ENCODE results near the gene CNIH3.

CNIH3 gene

GRCh38 chr1:224770336-224770693 lies 154.2 kb downstream of the CNIH3 start:
- peak; percentile 50 for DNase-seq (ENCODE audit: low read depth, low spot score)
- in situ Hi-C loops (cut with HindIII; ENCODE audit: low sequenced_read_pairs): no loop called here
- no peak for TF ChIP-seq CTCF (IDR thresholded peaks at IDR 0.05; ENCODE audit: low read depth, low read length)
- no peak overlapping the region for H3K4me3 ChIP-seq (ENCODE audit: low read depth, low read length)

DNA sequence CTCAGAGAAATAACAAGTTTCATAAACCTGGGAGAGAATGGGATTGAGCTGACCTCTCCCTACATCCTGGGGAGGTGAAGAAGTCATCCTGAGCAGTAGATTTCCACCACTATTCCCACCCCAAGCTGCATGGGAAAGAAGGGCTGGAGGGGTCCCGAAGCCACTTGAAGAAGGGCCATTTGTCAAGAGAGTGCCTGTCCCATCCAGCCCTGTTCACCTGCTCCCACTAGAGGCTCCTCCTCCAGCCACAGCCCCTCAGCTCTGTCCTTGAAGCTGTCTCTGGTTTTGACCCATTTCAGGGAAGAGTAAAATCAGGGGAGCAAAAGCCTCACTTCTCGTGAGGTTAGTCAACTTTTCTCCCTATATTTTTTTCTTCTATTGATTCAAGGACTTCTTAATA lies 157.5 kb downstream of the CNIH3 start:
- no peak overlapping the region for H3K4me3 ChIP-seq (ENCODE audit: low read depth, low read length)
- TF ChIP-seq CTCF (IDR thresholded peaks at IDR 0.05; ENCODE audit: low read depth, low read length): no peak
- in situ Hi-C loops (cut with HindIII; ENCODE audit: low sequenced_read_pairs): no loop called here
- no peak for DNase-seq (ENCODE audit: low read depth, low spot score)

DNA sequence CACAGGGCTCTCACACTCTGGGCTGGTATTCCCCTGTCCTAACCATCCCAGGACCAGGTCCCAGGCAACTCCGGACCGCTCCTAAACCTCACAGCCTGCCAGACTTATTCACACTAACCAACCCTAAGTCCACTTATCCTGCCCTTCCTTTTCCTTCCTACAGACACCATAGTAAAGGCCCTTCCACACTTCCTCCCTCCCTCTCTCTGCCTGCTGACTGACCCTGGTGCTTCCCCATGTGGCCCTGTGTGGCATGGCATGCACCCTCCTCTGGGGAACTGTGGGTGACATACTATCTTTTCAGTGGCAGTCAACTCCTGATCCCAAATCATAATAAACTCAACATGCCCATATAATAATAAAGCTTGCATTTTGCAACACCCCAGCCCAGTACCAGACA lies 158.3 kb downstream of the CNIH3 start:
- no peak for TF ChIP-seq CTCF (IDR thresholded peaks at IDR 0.05; ENCODE audit: low read depth, low read length)
- no peak for DNase-seq (ENCODE audit: low read depth, low spot score)
- in situ Hi-C loops (cut with HindIII; ENCODE audit: low sequenced_read_pairs): no loop called here
- H3K4me3 ChIP-seq (ENCODE audit: low read depth, low read length): no peak overlapping the region

GRCh38 chr1:224777180-224777579 lies 161.1 kb downstream of the CNIH3 start:
- TF ChIP-seq CTCF (IDR thresholded peaks at IDR 0.05; ENCODE audit: low read depth, low read length): no peak
- H3K4me3 ChIP-seq (ENCODE audit: low read depth, low read length): no peak overlapping the region
- in situ Hi-C loops (cut with HindIII; ENCODE audit: low sequenced_read_pairs): no loop called here
- no peak for DNase-seq (ENCODE audit: low read depth, low spot score)

DNA sequence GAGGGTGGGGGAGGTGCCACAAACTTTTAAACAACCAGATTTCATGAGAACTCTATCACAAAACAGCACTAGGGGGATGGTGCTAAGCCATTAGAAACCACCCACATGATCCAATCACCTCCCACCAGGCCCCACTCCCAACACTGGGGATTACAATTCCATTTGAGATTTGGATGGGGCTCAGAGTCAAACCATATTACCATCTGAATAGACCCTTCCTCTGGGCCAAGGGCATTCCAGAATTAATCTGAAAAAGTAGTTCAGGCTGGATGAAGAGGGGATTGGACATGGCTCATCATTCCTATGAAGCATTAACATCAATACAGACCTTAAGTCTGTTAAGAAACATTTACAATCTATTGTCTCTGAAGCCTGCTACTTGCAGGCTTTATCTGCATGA lies 163.4 kb downstream of the CNIH3 start:
- in situ Hi-C loops (cut with HindIII; ENCODE audit: low sequenced_read_pairs): no loop called here
- no peak for DNase-seq (ENCODE audit: low read depth, low spot score)
- H3K4me3 ChIP-seq (ENCODE audit: low read depth, low read length): no peak overlapping the region
- TF ChIP-seq CTCF (IDR thresholded peaks at IDR 0.05; ENCODE audit: low read depth, low read length): no peak

GRCh38 chr1:224780736-224781135 lies 164.6 kb downstream of the CNIH3 start:
- H3K4me3 ChIP-seq (ENCODE audit: low read depth, low read length): no peak overlapping the region
- no peak for DNase-seq (ENCODE audit: low read depth, low spot score)
- in situ Hi-C loops (cut with HindIII; ENCODE audit: low sequenced_read_pairs): no loop called here
- no peak for TF ChIP-seq CTCF (IDR thresholded peaks at IDR 0.05; ENCODE audit: low read depth, low read length)

- H3K4me3 ChIP-seq (ENCODE audit: low read depth, low read length): no peak overlapping the region
- in situ Hi-C loops (cut with HindIII; ENCODE audit: low sequenced_read_pairs): no loop called here
- no peak for TF ChIP-seq CTCF (IDR thresholded peaks at IDR 0.05; ENCODE audit: low read depth, low read length)
- no peak for DNase-seq (ENCODE audit: low read depth, low spot score)
These were observed 165.7 kb downstream of the CNIH3 start for GRCh38 chr1:224781800-224782199.

All from astrocyte of the spinal cord (primary cell).